Testis (tissue), 3 donors: ENCODE results near the gene CTSD. TPM values are rescaled to one million over a fixed set of nuclear protein-coding genes. Genes with fewer than 3 reads are reported as not detected.
"Not testable (repeated sequence)": the region's sequence is repeated elsewhere in the genome, so short reads cannot be mapped to it uniquely, and the experiment has no call there.

Experiments used
- DNase-seq: peaks from one replicate; pipeline ENCODE4 v3.0.0-alpha.2; 2019
- H3K27ac ChIP-seq, 2 donors: fragments of 200-600 bp; sonication (generic); one replicate each; pipeline ENCODE4 v1.5.1; 2019
- H3K27me3 ChIP-seq: fragments of 200-600 bp; sonication (generic); one replicate; pipeline ENCODE4 v1.5.1; 2019
- H3K36me3 ChIP-seq: fragments of 200-600 bp; sonication (generic); one replicate; pipeline ENCODE4 v1.5.1; 2017; ENCODE audit warnings: low read depth; ENCODE audit errors: missing control alignments
- H3K4me1 ChIP-seq: fragments of 200-600 bp; sonication (generic); one replicate; pipeline ENCODE4 v1.5.1; 2019
- H3K4me3 ChIP-seq, 2 donors: fragments of 200-600 bp; sonication (generic); one replicate each; pipeline ENCODE4 v1.5.1; 2017 to 2019
- H3K9me3 ChIP-seq: fragments of 200-600 bp; sonication (generic); one replicate; pipeline ENCODE4 v1.5.1; 2017
- POLR2A ChIP-seq: fragments of 450-650 bp; IDR thresholded peaks from one replicate; pipeline ENCODE4 v1.6.1; 2017; ENCODE audit warnings: antibody characterized with exemption, mild to moderate bottlenecking, moderate library complexity
- WGBS, 2 donors: methylation state at CpG; one replicate each; pipeline ENCODE4 v1.1.5; 2018; 5-methylcytosine and 5-hydroxymethylcytosine counted together
- intact Hi-C: fragments of 100-400 bp; cut with DNase I; formaldehyde crosslinking; loops from one replicate; pipeline ENCODE4 v1.15.1; 2023; ENCODE audit warnings: low total_unique reads
- polyA plus RNA-seq: library from polyadenylated mRNA; stranded (reverse); fragments of 350-450 nt; fragmentation: Illumina TruSeq; extraction: RNeasy Lipid Tissue Mini Kit (QIAGEN cat#74804); gene quantifications from one replicate; pipeline ENCODE4 v1.2.3, GENCODE V29; 2014; ENCODE audit warnings: low read depth, low replicate concordance; ENCODE audit not compliant: insufficient read depth
- total RNA-seq, 2 donors: library from RNA; depleted of rRNA; stranded (reverse); fragments of >200 nt; gene quantifications; one replicate each; pipeline ENCODE4 v1.2.3, GENCODE V29; 2016
- TF ChIP-seq, protein P1 (sequence below), 3 experiments: fragments of 450-650 bp in 2 of 3; fragments of 200-600 bp in 1 of 3; sonication (generic) in 1 of 3; IDR thresholded peaks; one replicate each; pipeline ENCODE4 v1.5.1; 2016 to 2019; ENCODE audit warnings: antibody characterized with exemption in 3 of 3, mild to moderate bottlenecking in 2 of 3, moderate library complexity in 1 of 3

The CTSD gene
- total and polyA plus RNA-seq, 3 donors from 2014 or later = 486 to 897 (median 522) TPM

DNA sequence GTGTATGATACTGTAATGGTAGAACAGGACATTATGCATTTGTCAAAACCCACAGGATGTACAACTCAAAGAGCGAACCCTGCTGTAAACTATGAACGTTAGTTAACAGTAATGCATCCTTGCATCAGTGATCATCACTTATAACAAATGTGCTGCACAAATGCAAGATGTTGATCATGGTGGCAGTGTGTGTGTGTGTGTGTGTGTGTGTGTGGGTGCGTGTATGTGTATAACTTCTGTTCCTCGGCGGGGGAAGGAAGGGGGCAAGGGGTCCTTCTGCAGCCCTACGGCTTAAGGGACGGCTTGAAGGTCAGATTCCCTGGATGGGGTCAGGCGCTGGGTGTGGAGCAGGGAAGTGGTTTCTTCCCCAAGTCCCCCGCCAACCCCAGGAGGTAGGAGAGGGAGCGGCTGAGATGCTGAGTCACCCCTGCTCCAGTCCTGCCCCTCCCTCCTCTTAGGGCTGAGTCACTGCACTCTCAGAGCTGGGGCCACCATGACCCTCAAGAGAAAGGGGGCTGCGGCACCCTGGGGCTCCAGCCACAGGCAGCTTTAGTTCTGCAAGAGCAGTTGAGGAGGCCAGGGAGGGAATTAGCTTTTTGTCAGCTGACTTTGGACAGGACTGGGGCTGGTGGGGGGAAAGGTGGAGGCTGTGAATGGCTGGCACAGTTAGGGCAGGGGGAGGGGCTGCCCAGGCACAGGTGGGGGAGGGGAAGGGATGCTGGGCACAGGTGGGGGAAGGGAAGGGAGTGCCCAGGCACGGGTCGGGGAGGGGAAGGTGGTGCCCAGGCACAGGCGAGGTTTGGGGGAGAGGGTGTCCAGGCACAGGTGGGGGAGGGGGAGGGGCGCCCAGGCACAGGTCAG, 8.8 kb upstream of the CTSD start:
- Histone ChIP-seq H3K4me3 (no peak overlapping the region), H3K9me3 (no peaks in the 10 kb centered on the region), H3K4me1 (peaks cover 13% of the 10 kb centered on the region), H3K27me3 (no peaks in the 10 kb centered on the region), H3K36me3 (no peaks in the 10 kb centered on the region), H3K27ac (no peak overlapping the region)
- intact Hi-C loops = no loop called here
- DNase-seq = no peak
- no peak for TF ChIP-seq POLR2A
- TF ChIP-seq, protein P1, sequence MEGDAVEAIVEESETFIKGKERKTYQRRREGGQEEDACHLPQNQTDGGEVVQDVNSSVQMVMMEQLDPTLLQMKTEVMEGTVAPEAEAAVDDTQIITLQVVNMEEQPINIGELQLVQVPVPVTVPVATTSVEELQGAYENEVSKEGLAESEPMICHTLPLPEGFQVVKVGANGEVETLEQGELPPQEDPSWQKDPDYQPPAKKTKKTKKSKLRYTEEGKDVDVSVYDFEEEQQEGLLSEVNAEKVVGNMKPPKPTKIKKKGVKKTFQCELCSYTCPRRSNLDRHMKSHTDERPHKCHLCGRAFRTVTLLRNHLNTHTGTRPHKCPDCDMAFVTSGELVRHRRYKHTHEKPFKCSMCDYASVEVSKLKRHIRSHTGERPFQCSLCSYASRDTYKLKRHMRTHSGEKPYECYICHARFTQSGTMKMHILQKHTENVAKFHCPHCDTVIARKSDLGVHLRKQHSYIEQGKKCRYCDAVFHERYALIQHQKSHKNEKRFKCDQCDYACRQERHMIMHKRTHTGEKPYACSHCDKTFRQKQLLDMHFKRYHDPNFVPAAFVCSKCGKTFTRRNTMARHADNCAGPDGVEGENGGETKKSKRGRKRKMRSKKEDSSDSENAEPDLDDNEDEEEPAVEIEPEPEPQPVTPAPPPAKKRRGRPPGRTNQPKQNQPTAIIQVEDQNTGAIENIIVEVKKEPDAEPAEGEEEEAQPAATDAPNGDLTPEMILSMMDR (IDR thresholded peaks at IDR 0.05) = no peak
- WGBS, 2 donors = 42 to 70% methylated on average over 11 to 12 of the region's 15 CpGs

DNA sequence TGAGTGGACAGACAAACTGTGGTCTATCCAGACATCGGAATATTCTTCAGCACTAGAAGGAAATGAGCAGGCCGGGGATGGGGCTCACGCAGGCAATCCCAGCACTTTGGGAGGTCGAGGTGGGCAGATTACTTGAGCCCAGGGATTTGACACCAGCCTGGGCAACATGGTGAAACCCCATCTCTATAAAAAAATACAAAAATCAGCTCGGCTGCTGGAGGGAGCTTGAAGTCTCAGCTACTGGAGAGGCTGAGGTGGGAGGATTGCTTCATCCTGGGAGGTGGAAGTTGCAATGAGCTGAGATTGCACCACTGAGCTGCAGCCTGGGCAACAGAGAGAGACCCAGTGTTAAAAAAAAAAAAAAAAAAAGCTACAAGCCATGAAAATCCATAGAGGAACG, 8.0 kb upstream of the CTSD start:
- Histone ChIP-seq H3K4me3 (no peak overlapping the region), H3K9me3 (no peaks in the 10 kb centered on the region), H3K27me3 (no peaks in the 10 kb centered on the region), H3K27ac (no peak overlapping the region), H3K4me1 (peaks cover 13% of the 10 kb centered on the region), H3K36me3 (no peaks in the 10 kb centered on the region)
- no peak for TF ChIP-seq POLR2A
- TF ChIP-seq, protein P1 (IDR thresholded peaks at IDR 0.05) = no peak
- 75 to 78% methylated on average over 6 of the region's 6 CpGs for WGBS, 2 donors
- intact Hi-C loops = no loop called here
- no peak for DNase-seq

DNA sequence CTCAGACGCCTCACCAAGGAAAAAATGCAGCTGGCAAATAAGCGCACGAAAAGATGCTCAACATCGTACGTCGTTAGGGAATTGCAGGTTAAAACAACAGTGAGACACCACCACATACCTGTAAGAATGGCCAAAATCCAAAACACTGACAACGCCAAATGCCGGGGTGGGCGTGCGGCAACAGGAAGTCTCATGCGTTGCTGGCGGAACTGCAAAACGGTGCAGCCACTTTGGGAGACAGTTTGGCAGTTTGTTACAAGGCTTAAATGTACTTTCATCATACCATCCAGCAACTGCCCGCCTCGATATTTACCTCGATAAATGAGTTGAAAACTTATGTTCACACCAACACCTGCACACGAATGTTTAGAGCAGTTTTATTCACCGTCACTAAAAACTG, 7.5 kb upstream of the CTSD start:
- WGBS, 2 donors = 85 to 89% methylated on average over 18 of the region's 18 CpGs
- H3K27me3 ChIP-seq = no peaks in the 10 kb centered on the region
- intact Hi-C loops = no loop called here
- no peak overlapping the region for H3K4me3 ChIP-seq
- H3K27ac ChIP-seq = no peak overlapping the region
- H3K9me3 ChIP-seq = no peaks in the 10 kb centered on the region
- no peak for DNase-seq
- peaks cover 13% of the 10 kb centered on the region for H3K4me1 ChIP-seq
- no peak for TF ChIP-seq POLR2A
- TF ChIP-seq, protein P1 (IDR thresholded peaks at IDR 0.05) = no peak
- no peaks in the 10 kb centered on the region for H3K36me3 ChIP-seq

DNA sequence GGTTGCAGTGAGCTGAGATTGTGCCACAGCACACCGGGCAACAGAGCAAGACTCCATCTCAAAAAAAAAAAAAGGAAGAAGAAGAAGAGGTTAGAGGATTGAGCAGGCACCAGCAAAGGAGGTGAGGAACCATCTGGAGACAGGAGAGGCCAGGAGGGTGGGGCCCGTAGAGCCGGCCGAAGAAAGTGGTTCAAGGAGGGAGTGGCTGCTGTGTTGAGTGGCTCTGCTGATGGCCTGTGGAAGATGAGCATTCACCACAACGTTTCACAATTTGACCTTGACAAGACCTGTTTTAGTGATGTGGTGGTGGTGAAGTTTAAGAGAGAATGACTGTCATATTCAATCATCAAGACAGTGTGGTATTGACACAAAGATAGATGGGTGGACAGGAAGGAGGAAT, 6.8 kb upstream of the CTSD start:
- no peak overlapping the region for H3K27ac ChIP-seq
- H3K4me1 ChIP-seq = peaks cover 13% of the 10 kb centered on the region
- no peak overlapping the region for H3K4me3 ChIP-seq
- no peak for TF ChIP-seq POLR2A
- TF ChIP-seq, protein P1 (IDR thresholded peaks at IDR 0.05) = no peak
- 71 to 77% methylated on average over 5 of the region's 5 CpGs for WGBS, 2 donors
- no peaks in the 10 kb centered on the region for H3K36me3 ChIP-seq
- no peak for DNase-seq
- H3K9me3 ChIP-seq = no peaks in the 10 kb centered on the region
- H3K27me3 ChIP-seq = no peaks in the 10 kb centered on the region
- intact Hi-C loops = no loop called here

DNA sequence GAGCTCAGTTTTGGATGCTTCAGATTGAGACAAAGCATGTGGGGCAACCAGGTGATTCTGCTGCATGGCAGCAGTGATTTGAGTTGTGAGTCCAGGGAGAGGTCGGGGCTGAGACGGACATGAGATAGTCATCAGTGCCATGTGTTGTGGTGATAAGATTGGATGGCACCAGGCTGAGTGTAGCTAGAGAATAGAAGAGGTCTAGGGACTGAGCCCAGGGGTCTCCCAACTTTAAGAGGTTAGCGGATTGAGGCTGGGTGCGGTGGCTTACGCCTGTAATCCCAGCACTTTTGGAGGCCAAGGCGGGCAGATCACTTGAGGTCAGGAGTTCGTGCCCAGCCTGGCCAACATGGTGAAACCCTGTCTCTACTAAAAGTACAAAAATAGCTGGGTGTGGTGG, 6.3 kb upstream of the CTSD start:
- no peak for DNase-seq
- TF ChIP-seq, protein P1 (IDR thresholded peaks at IDR 0.05) = no peak
- no peak for TF ChIP-seq POLR2A
- 91 to 95% methylated on average over 7 of the region's 7 CpGs for WGBS, 2 donors
- Histone ChIP-seq H3K4me3 (no peak overlapping the region), H3K27ac (no peak overlapping the region), H3K4me1 (peaks cover 13% of the 10 kb centered on the region), H3K36me3 (no peaks in the 10 kb centered on the region), H3K27me3 (no peaks in the 10 kb centered on the region), H3K9me3 (no peaks in the 10 kb centered on the region)
- intact Hi-C loops = no loop called here

DNA sequence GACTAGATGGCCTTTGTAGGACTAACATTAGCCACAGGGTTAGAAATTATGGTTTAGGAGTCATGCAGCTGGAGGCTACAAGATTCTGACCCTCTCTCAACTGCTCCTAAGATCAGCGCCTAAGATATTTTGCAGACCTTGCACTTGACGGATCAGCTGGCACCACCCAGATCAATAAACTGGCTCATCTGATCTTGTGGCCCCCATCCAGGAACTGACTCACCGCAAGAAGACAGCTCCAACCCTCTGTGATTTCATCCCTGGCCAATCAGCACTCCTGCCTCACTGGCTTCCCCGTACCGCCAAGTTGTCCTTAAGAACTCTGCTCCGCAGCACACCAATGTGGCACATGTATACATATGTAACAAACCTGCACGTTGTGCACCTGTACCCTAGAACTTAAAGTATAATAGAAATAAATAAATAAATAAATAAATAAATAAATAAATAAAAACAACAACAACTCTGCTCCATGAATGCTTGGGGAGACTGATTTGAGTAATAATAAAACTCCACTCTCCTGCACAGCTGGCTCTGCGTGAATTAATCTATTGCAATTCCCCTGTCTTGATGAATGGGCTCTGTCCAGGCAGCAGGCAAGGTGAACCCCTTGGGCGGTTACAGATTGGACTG, 5.7 kb upstream of the CTSD start:
- H3K27ac ChIP-seq, intact Hi-C loops, H3K36me3 ChIP-seq, H3K4me3 ChIP-seq, H3K27me3 ChIP-seq, DNase-seq, H3K9me3 ChIP-seq: not testable (repeated sequence)
- WGBS, 2 donors = 93 to 99% methylated on average over 9 of the region's 9 CpGs
- peaks cover 15% of the 10 kb centered on the region for H3K4me1 ChIP-seq
